ENCODE data around the gene CYS1. TPM values are rescaled to one million over a fixed set of nuclear protein-coding genes. Genes with fewer than 3 reads are reported as not detected.

Gene CYS1
- total and polyA plus RNA-seq, 2 donors (not counting 3 experiments of a cell fraction or from before 2014, with no cell fraction given) = not detected

DNA sequence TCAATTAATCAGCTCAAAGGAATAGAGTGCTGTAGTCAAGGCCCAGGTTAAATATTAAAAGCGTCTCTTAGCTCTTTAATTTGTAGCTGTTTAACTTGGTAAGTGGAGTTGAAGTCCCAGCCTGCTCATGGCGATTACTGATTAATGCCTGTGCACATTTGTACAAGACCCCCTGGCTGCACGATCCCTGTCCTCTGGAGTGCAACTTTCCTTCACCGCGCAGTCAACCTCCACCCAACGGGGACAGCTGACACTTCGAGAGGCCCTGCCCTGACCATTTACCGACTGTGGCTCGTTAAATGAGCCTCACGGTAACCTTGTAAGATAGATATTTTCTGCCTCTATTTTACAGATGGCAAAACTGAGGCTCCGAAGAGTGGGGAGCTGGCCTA lies 5.5 kb upstream of the CYS1 start:
- DNase-seq (ENCODE audit: low read depth, low spot score) (no peak), FAIRE-seq (no peak)
- no peak overlapping the region for H3K4me2 ChIP-seq (ENCODE audit: insufficient read depth, low read length)
- peaks cover 38 to 47% of the 10 kb centered on the region in 2 experiments for H3K27me3 ChIP-seq (ENCODE audit: control insufficient read depth in 2 of 2, insufficient read depth in 2 of 2, low read length in 2 of 2)
- H3K9me1 ChIP-seq (replicated peaks; ENCODE audit: control insufficient read depth, extremely low read depth, insufficient read depth, low read length) = no peaks in the 10 kb centered on the region
- no peak overlapping the region for H2AFZ ChIP-seq (ENCODE audit: low read depth, low read length)
- H3K9me3 ChIP-seq (replicated peaks; ENCODE audit: control insufficient read depth, insufficient read depth, low read length) = no peaks in the 10 kb centered on the region
- H3K79me2 ChIP-seq (ENCODE audit: control insufficient read depth, insufficient read depth, low read length) = no peaks in the 10 kb centered on the region
- H3K36me3 ChIP-seq (ENCODE audit: control insufficient read depth in 2 of 2, extremely low read depth in 1 of 2, insufficient read depth in 2 of 2, low read length in 2 of 2) = no peaks in the 10 kb centered on the region
- H3K4me1 ChIP-seq (ENCODE audit: control insufficient read depth, extremely low read depth, insufficient read depth, low read length) = no peaks in the 10 kb centered on the region
- ChIA-PET CTCF (interaction anchor here (0.9 to 20.2 kb wide), 6 partner anchors 9 to 349 kb away, joined by 3 to 485 read pairs (median 9); no protein-coding TSS in a partner anchor), POLR2A (no interaction called here)
- H3K9ac ChIP-seq (replicated peaks; ENCODE audit: extremely low read depth, insufficient read depth, low read length) = no peak overlapping the region
- H3K27ac ChIP-seq (ENCODE audit: insufficient read depth, low read depth, low read length) = no peak overlapping the region
- TF ChIP-seq MYC (IDR thresholded peaks at IDR 0.05; ENCODE audit: low read depth, low read length) = no peak
- TF ChIP-seq, protein P1, sequence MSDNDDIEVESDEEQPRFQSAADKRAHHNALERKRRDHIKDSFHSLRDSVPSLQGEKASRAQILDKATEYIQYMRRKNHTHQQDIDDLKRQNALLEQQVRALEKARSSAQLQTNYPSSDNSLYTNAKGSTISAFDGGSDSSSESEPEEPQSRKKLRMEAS (IDR thresholded peaks at IDR 0.05; ENCODE audit: insufficient read depth, insufficient read length) = no peak
- TF ChIP-seq, protein P2, sequence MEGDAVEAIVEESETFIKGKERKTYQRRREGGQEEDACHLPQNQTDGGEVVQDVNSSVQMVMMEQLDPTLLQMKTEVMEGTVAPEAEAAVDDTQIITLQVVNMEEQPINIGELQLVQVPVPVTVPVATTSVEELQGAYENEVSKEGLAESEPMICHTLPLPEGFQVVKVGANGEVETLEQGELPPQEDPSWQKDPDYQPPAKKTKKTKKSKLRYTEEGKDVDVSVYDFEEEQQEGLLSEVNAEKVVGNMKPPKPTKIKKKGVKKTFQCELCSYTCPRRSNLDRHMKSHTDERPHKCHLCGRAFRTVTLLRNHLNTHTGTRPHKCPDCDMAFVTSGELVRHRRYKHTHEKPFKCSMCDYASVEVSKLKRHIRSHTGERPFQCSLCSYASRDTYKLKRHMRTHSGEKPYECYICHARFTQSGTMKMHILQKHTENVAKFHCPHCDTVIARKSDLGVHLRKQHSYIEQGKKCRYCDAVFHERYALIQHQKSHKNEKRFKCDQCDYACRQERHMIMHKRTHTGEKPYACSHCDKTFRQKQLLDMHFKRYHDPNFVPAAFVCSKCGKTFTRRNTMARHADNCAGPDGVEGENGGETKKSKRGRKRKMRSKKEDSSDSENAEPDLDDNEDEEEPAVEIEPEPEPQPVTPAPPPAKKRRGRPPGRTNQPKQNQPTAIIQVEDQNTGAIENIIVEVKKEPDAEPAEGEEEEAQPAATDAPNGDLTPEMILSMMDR (IDR thresholded peaks at IDR 0.05; ENCODE audit: extremely low read depth in 1 of 2, insufficient read depth in 1 of 2, low read depth in 1 of 2, low read length in 2 of 2) = no peak
- TF ChIP-seq FOS (IDR thresholded peaks at IDR 0.05; ENCODE audit: borderline replicate concordance, insufficient read depth, low read length) = no peak
- TF ChIP-seq EZH2 (IDR thresholded peaks at IDR 0.05; ENCODE audit: borderline replicate concordance, low read depth, low read length, severe bottlenecking) = no peak
- TF ChIP-seq POLR2AphosphoS5 (IDR thresholded peaks at IDR 0.05; ENCODE audit: insufficient read depth, low read depth, low read length) = no peak
- TF ChIP-seq POLR2A (IDR thresholded peaks at IDR 0.05; ENCODE audit: low read depth, low read length) = no peak
- no peak for TF ChIP-seq JUN (IDR thresholded peaks at IDR 0.05; ENCODE audit: borderline replicate concordance, insufficient read depth, insufficient read length, low read depth)
- TF ChIP-seq GATA2 (IDR thresholded peaks at IDR 0.05; ENCODE audit: insufficient read depth, insufficient read length, low read depth, low read length) = no peak
- dilution Hi-C loops (cut with MboI; ENCODE audit: extremely low pct_ligation_motif_present, low sequenced_read_pairs) (no loop called here), intact Hi-C loops (cut with micrococcal nuclease) (no loop called here)
- no peak overlapping the region for H3K4me3 ChIP-seq (replicated peaks in 1 of 3; ENCODE audit: insufficient read depth in 1 of 3, low read depth in 1 of 3, low read length in 3 of 3)
- BruUV-seq (replicated peaks) = no TSS peak
- no peaks in the 10 kb centered on the region for H4K20me1 ChIP-seq (replicated peaks; ENCODE audit: control insufficient read depth, extremely low read depth, insufficient read depth, low read length)

Measured in endothelial cell of umbilical vein (primary cell).